T-helper 1 cell (primary cell): ENCODE data around the gene SH3BGRL3.
"Not testable (repeated sequence)": the region's sequence is repeated elsewhere in the genome, so short reads cannot be mapped to it uniquely, and the experiment has no call there.

ENCODE experiments used
- DNase-seq, 5 donors: peaks; one replicate each; pipeline ENCODE4 v3.0.0-alpha.2; 2012 to 2020
- total RNA-seq, 4 donors: gene quantifications; one replicate each; lab custom pipeline; 2026; lab: John Stamatoyannopoulos, UW

SH3BGRL3 gene
- 124 to 165 (median 153) reads per million in 4 donors for total RNA-seq

- peak; percentile 75 to 88 (median 80) for DNase-seq
These were observed at the start of gene SH3BGRL3 for GRCh38 chr1:26279456-26280332. SH3BGRL3 (plus strand) TSS chr1:26280086; CDS start chr1:26280156, 70 bp downstream.

GRCh38 chr1:26230682-26231081 lies 49.2 kb upstream of the SH3BGRL3 start:
- not testable (repeated sequence) for DNase-seq

GRCh38 chr1:26233903-26234643 lies 45.8 kb upstream of the SH3BGRL3 start, which contains the start of gene CEP85:
CEP85 (plus strand) TSS chr1:26234200; CDS start chr1:26239784, 5,584 bp downstream.
- DNase-seq: peak; percentile 97 to 99 (median 97)

GRCh38 chr1:26234644-26235370 lies 45.1 kb upstream of the SH3BGRL3 start:
- peak in 2 of 5 donors; percentile 11 to 21 for DNase-seq

GRCh38 chr1:26237230-26237966 lies 42.5 kb upstream of the SH3BGRL3 start:
- peak in 1 of 5 donors; percentile 33 for DNase-seq

- DNase-seq: no peak
These were observed 40.0 kb upstream of the SH3BGRL3 start for GRCh38 chr1:26239936-26240335.

- no peak for DNase-seq
These were observed 27.2 kb upstream of the SH3BGRL3 start for GRCh38 chr1:26252718-26253117.

GRCh38 chr1:26254404-26254803 lies 25.5 kb upstream of the SH3BGRL3 start:
- no peak for DNase-seq

- DNase-seq: no peak
These were observed 22.7 kb upstream of the SH3BGRL3 start for GRCh38 chr1:26257222-26257621.

- DNase-seq: no peak
These were observed 20.9 kb upstream of the SH3BGRL3 start for GRCh38 chr1:26259005-26259404.

- DNase-seq: no peak
These were observed 20.3 kb upstream of the SH3BGRL3 start for GRCh38 chr1:26259578-26259977.

- no peak for DNase-seq
These were observed 16.7 kb upstream of the SH3BGRL3 start for GRCh38 chr1:26263212-26263611.

GRCh38 chr1:26265405-26265804 lies 14.5 kb upstream of the SH3BGRL3 start:
- DNase-seq: no peak

- DNase-seq: no peak
These were observed 11.3 kb upstream of the SH3BGRL3 start for GRCh38 chr1:26268290-26269197.

GRCh38 chr1:26269198-26269550 lies 10.7 kb upstream of the SH3BGRL3 start:
- DNase-seq: no peak

GRCh38 chr1:26274801-26275425 lies 5.0 kb upstream of the SH3BGRL3 start:
- DNase-seq: no peak

GRCh38 chr1:26275580-26276431 lies 4.1 kb upstream of the SH3BGRL3 start:
- DNase-seq: peak; percentile 52 to 86 (median 70)

GRCh38 chr1:26276432-26276838 lies 3.5 kb upstream of the SH3BGRL3 start:
- DNase-seq: no peak

- no peak for DNase-seq
These were observed 2.6 kb upstream of the SH3BGRL3 start for GRCh38 chr1:26277261-26277661.

GRCh38 chr1:26277719-26278118 lies 2.2 kb upstream of the SH3BGRL3 start:
- no peak for DNase-seq
